C4-2B (cell line): ENCODE data around the gene RNF213.

Experiments
- H3K27ac ChIP-seq: fragments of 450-650 bp; 2 replicates; pipeline ENCODE4 v1.5.1; 2017
- ZFX ChIP-seq: fragments of 450-650 bp; IDR thresholded peaks from 2 replicates; pipeline ENCODE4 v1.6.1; 2017
- TF ChIP-seq, protein P1 (sequence below): fragments of 450-650 bp; conservative IDR thresholded peaks from 2 replicates; pipeline ENCODE4 v1.5.1; 2017; ENCODE audit warnings: mild to moderate bottlenecking

The RNF213 gene

DNA sequence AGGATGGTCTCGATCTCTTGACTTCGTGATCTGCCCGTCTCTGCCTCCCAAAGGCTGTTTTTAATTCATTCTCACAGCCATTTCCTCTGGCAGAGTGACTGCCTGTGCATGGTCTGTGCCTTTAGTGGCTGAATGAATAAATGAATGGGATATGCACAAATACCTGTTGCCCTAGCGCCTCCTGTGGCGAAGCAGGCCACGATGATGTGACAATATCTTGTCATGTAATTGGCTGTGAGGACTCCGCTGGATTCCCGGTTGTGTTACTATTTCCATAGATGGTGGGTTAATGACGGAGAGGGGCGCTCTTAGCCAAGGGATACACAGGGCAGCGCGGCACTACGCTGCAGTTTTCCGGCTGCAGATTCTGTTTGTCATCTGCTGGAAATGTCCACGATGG, 127.5 kb downstream of the RNF213 start:
- TF ChIP-seq, protein P1, sequence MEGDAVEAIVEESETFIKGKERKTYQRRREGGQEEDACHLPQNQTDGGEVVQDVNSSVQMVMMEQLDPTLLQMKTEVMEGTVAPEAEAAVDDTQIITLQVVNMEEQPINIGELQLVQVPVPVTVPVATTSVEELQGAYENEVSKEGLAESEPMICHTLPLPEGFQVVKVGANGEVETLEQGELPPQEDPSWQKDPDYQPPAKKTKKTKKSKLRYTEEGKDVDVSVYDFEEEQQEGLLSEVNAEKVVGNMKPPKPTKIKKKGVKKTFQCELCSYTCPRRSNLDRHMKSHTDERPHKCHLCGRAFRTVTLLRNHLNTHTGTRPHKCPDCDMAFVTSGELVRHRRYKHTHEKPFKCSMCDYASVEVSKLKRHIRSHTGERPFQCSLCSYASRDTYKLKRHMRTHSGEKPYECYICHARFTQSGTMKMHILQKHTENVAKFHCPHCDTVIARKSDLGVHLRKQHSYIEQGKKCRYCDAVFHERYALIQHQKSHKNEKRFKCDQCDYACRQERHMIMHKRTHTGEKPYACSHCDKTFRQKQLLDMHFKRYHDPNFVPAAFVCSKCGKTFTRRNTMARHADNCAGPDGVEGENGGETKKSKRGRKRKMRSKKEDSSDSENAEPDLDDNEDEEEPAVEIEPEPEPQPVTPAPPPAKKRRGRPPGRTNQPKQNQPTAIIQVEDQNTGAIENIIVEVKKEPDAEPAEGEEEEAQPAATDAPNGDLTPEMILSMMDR: no peak
- no peak for TF ChIP-seq ZFX
- H3K27ac ChIP-seq: no peak overlapping the region

- no peak overlapping the region for H3K27ac ChIP-seq
- no peak for TF ChIP-seq ZFX
- TF ChIP-seq, protein P1: no peak
These were observed 127.9 kb downstream of the RNF213 start for GRCh38 chr17:80388601-80389000.

GRCh38 chr17:80389011-80389995, 128.7 kb downstream of the RNF213 start:
- no peak for TF ChIP-seq ZFX
- TF ChIP-seq, protein P1: no peak

GRCh38 chr17:80393241-80393890, 132.7 kb downstream of the RNF213 start:
- H3K27ac ChIP-seq: peak overlapping the region; percentile 12; the same call in 1 of the 2 replicates
- TF ChIP-seq ZFX: no peak
- TF ChIP-seq, protein P1: no peak

More at GRCh38 chr17:80389011-80389995, 128.7 kb downstream of the RNF213 start:
- no peak overlapping the region for H3K27ac ChIP-seq

DNA sequence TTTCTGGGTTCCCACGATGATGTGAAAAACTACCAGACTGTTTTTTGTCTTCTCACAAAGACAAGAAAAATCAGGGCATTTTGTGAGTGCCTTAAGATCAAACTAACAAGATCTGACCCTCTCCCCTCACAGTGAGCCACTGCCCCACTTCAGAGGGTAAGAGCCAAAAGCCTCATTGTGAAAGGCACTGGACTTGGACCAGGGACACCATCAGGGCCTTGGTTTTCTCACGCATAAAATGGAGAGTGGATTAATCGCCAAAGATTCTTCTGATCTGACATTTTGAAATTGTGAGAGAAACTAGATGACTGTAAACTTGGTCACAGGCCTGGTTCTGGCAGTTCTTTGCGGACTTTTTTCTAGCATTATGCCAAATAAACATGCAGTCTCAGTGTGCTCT, 133.3 kb downstream of the RNF213 start:
- no peak for TF ChIP-seq ZFX
- TF ChIP-seq, protein P1: no peak
- H3K27ac ChIP-seq: no peak overlapping the region

DNA sequence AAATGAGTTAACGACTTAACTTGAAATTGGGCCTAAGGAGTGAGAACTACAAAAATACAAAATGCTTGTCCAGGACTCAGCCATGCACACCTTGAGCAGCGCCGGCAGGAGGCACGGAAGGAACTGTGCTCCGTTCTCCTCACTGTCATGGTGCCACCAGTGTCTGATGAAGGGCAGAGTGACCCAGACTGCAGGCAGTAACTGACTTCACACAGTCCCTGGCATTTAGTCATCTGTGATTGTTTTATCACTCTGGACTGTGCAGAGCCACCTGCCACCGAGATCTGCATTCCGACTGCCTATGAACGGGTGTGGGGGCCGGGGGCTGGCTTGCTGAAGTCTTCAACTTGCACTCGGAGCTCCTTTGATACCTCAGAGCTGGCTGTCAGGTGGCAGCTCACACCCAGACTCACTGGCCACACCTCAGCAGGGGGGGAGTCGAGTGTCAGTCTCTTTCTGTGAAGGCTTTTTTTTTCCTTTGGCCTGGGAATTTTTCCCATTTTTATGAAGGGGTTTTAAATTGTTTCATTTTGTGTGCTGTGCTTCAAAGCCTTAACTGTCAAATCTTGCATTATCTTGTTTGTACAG, 134.1 kb downstream of the RNF213 start:
- no peak overlapping the region for H3K27ac ChIP-seq
- TF ChIP-seq, protein P1: no peak
- TF ChIP-seq ZFX: no peak
